Measurements from ENCODE around the gene TYW1. TPM values are rescaled to one million over a fixed set of nuclear protein-coding genes. Genes with fewer than 3 reads are reported as not detected.

TYW1 gene
- total and polyA plus RNA-seq, 2 of the 8 experiments (the other 6 are each of a cell fraction or from before 2014, with no cell fraction given) = 8.8 to 16.2 TPM

DNA sequence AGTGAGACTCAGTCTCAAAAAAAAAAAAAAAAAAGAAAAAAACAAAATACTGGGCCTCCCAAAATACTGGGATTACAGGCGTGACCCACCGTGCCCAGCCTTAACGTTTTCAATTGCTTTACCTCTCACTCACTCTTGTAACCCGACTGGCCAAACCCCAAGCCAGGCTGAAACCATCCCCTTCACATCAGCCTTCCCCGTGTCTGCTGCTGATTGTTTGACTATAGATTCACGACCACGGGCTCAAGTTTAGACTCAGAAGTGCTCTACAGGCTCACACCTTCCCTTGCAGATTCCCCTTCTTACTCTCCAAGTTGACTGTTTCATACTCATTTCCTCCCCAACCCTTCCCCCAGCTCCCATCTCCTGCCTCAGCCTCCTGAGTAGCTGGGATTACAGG is 22.3 kb downstream of the TYW1 start (continued):
- TF ChIP-seq, protein P1, sequence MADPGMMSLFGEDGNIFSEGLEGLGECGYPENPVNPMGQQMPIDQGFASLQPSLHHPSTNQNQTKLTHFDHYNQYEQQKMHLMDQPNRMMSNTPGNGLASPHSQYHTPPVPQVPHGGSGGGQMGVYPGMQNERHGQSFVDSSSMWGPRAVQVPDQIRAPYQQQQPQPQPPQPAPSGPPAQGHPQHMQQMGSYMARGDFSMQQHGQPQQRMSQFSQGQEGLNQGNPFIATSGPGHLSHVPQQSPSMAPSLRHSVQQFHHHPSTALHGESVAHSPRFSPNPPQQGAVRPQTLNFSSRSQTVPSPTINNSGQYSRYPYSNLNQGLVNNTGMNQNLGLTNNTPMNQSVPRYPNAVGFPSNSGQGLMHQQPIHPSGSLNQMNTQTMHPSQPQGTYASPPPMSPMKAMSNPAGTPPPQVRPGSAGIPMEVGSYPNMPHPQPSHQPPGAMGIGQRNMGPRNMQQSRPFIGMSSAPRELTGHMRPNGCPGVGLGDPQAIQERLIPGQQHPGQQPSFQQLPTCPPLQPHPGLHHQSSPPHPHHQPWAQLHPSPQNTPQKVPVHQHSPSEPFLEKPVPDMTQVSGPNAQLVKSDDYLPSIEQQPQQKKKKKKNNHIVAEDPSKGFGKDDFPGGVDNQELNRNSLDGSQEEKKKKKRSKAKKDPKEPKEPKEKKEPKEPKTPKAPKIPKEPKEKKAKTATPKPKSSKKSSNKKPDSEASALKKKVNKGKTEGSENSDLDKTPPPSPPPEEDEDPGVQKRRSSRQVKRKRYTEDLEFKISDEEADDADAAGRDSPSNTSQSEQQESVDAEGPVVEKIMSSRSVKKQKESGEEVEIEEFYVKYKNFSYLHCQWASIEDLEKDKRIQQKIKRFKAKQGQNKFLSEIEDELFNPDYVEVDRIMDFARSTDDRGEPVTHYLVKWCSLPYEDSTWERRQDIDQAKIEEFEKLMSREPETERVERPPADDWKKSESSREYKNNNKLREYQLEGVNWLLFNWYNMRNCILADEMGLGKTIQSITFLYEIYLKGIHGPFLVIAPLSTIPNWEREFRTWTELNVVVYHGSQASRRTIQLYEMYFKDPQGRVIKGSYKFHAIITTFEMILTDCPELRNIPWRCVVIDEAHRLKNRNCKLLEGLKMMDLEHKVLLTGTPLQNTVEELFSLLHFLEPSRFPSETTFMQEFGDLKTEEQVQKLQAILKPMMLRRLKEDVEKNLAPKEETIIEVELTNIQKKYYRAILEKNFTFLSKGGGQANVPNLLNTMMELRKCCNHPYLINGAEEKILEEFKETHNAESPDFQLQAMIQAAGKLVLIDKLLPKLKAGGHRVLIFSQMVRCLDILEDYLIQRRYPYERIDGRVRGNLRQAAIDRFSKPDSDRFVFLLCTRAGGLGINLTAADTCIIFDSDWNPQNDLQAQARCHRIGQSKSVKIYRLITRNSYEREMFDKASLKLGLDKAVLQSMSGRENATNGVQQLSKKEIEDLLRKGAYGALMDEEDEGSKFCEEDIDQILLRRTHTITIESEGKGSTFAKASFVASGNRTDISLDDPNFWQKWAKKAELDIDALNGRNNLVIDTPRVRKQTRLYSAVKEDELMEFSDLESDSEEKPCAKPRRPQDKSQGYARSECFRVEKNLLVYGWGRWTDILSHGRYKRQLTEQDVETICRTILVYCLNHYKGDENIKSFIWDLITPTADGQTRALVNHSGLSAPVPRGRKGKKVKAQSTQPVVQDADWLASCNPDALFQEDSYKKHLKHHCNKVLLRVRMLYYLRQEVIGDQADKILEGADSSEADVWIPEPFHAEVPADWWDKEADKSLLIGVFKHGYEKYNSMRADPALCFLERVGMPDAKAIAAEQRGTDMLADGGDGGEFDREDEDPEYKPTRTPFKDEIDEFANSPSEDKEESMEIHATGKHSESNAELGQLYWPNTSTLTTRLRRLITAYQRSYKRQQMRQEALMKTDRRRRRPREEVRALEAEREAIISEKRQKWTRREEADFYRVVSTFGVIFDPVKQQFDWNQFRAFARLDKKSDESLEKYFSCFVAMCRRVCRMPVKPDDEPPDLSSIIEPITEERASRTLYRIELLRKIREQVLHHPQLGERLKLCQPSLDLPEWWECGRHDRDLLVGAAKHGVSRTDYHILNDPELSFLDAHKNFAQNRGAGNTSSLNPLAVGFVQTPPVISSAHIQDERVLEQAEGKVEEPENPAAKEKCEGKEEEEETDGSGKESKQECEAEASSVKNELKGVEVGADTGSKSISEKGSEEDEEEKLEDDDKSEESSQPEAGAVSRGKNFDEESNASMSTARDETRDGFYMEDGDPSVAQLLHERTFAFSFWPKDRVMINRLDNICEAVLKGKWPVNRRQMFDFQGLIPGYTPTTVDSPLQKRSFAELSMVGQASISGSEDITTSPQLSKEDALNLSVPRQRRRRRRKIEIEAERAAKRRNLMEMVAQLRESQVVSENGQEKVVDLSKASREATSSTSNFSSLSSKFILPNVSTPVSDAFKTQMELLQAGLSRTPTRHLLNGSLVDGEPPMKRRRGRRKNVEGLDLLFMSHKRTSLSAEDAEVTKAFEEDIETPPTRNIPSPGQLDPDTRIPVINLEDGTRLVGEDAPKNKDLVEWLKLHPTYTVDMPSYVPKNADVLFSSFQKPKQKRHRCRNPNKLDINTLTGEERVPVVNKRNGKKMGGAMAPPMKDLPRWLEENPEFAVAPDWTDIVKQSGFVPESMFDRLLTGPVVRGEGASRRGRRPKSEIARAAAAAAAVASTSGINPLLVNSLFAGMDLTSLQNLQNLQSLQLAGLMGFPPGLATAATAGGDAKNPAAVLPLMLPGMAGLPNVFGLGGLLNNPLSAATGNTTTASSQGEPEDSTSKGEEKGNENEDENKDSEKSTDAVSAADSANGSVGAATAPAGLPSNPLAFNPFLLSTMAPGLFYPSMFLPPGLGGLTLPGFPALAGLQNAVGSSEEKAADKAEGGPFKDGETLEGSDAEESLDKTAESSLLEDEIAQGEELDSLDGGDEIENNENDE (IDR thresholded peaks at IDR 0.05; ENCODE audit: insufficient replicate concordance, low read length) = no peak
- TF ChIP-seq RNF2 (IDR thresholded peaks at IDR 0.05; ENCODE audit: borderline replicate concordance, low read depth, low read length, missing control alignments, poor library complexity, severe bottlenecking) (no peak), GTF2F1 (IDR thresholded peaks at IDR 0.05; ENCODE audit: borderline replicate concordance, low read depth, low read length) (no peak), CTBP2 (IDR thresholded peaks at IDR 0.05; ENCODE audit: borderline replicate concordance, insufficient read depth, insufficient read length, low read length) (no peak), FOSL1 (IDR thresholded peaks at IDR 0.05; ENCODE audit: insufficient read depth, low read depth, low read length) (no peak), BACH1 (IDR thresholded peaks at IDR 0.05; ENCODE audit: low read length) (no peak), NANOG (IDR thresholded peaks at IDR 0.05; ENCODE audit: insufficient read depth, low read depth, low read length, poor library complexity, severe bottlenecking) (no peak)
- TF ChIP-seq, protein P2, sequence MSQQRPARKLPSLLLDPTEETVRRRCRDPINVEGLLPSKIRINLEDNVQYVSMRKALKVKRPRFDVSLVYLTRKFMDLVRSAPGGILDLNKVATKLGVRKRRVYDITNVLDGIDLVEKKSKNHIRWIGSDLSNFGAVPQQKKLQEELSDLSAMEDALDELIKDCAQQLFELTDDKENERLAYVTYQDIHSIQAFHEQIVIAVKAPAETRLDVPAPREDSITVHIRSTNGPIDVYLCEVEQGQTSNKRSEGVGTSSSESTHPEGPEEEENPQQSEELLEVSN (IDR thresholded peaks at IDR 0.05) = no peak

All from H1 (cell line).